Measurements from ENCODE around the gene CSF3. TPM values are rescaled to one million over a fixed set of nuclear protein-coding genes. Genes with fewer than 3 reads are reported as not detected.

Gene CSF3
- total and polyA plus RNA-seq, 2 of the 4 experiments (the other 2 are of a cell fraction) = not detected

DNA sequence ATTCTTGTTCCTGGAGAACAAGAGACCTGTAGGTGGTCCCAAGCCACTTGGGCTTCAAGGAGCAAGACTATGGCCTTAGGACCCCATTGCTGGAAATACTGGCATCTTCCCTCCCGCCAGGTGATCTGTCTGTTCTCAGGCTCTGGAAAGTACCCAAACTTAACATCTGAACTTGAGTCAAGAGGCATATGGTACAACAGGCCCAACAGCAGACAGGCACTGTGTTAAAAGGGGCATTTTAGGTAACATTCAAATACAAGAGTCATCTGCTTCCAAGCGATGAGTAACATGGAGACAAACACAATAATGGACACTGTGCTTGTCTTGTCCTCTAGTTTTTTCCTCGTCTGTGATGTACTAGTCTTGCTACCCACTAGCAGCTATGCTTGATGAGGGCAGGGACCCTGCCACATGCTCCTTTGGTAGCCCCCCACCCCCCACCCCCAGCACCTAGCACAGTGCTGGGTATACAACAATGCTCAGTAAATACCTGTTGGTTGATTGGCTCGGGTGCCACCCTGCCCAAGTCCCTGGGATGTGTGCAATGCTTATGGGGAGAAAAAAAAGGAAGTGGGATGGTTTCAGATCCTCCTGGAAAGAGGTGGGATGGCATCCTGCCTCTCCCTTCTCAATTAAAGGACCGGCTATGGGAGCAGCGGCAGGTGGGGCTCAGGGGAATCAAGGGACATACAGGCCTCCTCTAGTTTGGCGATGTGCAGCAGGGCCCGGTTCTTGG lies 19.4 kb downstream of the CSF3 start:
- Histone ChIP-seq H3K4ac (ENCODE audit: low read depth, low read length) (no peak overlapping the region), H3K27ac (ENCODE audit: insufficient read depth, low read length) (no peak overlapping the region), H2AK9ac (replicated peaks; ENCODE audit: low read depth, low read length, poor library complexity) (no peak overlapping the region), H3K9me3 (ENCODE audit: control insufficient read depth, insufficient read depth, low read length) (no peaks in the 10 kb centered on the region), H2BK20ac (ENCODE audit: low read depth, low read length) (no peak overlapping the region), H2BK120ac (ENCODE audit: low read depth, low read length) (no peak overlapping the region), H3K9ac (ENCODE audit: low read depth, low read length) (no peak overlapping the region), H3K36me3 (ENCODE audit: control insufficient read depth, insufficient read depth, low read length) (peaks cover 43% of the 10 kb centered on the region), H2AFZ (replicated peaks; ENCODE audit: low read length, poor library complexity) (no peak overlapping the region), H3K56ac (ENCODE audit: extremely low read depth, insufficient read depth, low read length) (no peak overlapping the region), H3K23ac (ENCODE audit: low read depth, low read length) (no peak overlapping the region), H2BK15ac (ENCODE audit: low read depth, low read length) (no peak overlapping the region), H3K14ac (replicated peaks; ENCODE audit: low read depth, low read length) (no peak overlapping the region), H3K79me1 (ENCODE audit: low read depth in 1 of 2, low read length in 2 of 2) (peaks cover 4 to 12% of the 10 kb centered on the region in 2 experiments; a peak in 2 of 4 replicates), H4K5ac (ENCODE audit: low read depth, low read length) (no peak overlapping the region), H2AK5ac (ENCODE audit: low read depth, low read length) (no peak overlapping the region), H3K18ac (ENCODE audit: low read depth, low read length) (no peak overlapping the region), H4K91ac (ENCODE audit: insufficient read depth, low read depth, low read length) (no peak overlapping the region), H3K9me1 (ENCODE audit: insufficient read depth, low read length) (no peaks in the 10 kb centered on the region), H3K4me3 (ENCODE audit: insufficient read depth, low read depth, low read length) (no peak overlapping the region), H4K20me1 (ENCODE audit: insufficient read depth, low read length) (no peaks in the 10 kb centered on the region; the same call in 1 of the 2 replicates), H3K4me2 (ENCODE audit: low read depth, low read length) (no peak overlapping the region), H4K8ac (ENCODE audit: low read depth in 2 of 2, low read length in 2 of 2) (no peak overlapping the region), H3K4me1 (ENCODE audit: control insufficient read depth, insufficient read depth, low read length) (peaks cover 1% of the 10 kb centered on the region; the same call in 1 of the 2 replicates), H3K27me3 (ENCODE audit: control insufficient read depth, insufficient read depth, low read length) (no peaks in the 10 kb centered on the region), H2BK5ac (ENCODE audit: low read depth, low read length, poor library complexity, severe bottlenecking) (no peak overlapping the region)
- DNase-seq (no peak), ATAC-seq (ENCODE audit: low read depth) (no peak)
- TF ChIP-seq, protein P1, sequence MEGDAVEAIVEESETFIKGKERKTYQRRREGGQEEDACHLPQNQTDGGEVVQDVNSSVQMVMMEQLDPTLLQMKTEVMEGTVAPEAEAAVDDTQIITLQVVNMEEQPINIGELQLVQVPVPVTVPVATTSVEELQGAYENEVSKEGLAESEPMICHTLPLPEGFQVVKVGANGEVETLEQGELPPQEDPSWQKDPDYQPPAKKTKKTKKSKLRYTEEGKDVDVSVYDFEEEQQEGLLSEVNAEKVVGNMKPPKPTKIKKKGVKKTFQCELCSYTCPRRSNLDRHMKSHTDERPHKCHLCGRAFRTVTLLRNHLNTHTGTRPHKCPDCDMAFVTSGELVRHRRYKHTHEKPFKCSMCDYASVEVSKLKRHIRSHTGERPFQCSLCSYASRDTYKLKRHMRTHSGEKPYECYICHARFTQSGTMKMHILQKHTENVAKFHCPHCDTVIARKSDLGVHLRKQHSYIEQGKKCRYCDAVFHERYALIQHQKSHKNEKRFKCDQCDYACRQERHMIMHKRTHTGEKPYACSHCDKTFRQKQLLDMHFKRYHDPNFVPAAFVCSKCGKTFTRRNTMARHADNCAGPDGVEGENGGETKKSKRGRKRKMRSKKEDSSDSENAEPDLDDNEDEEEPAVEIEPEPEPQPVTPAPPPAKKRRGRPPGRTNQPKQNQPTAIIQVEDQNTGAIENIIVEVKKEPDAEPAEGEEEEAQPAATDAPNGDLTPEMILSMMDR (conservative IDR thresholded peaks at IDR 0.05; ENCODE audit: low read depth, low read length) = no peak
- TF ChIP-seq MAZ (IDR thresholded peaks at IDR 0.05; ENCODE audit: borderline replicate concordance, low read depth, low read length) (no peak), SMC3 (IDR thresholded peaks at IDR 0.05; ENCODE audit: low read depth, low read length) (no peak), CEBPB (IDR thresholded peaks at IDR 0.05; ENCODE audit: low read depth, low read length) (no peak), POLR2A (IDR thresholded peaks at IDR 0.05; ENCODE audit: low read depth, low read length) (no peak), RAD21 (IDR thresholded peaks at IDR 0.05; ENCODE audit: low read length) (no peak), MAFK (IDR thresholded peaks at IDR 0.05; ENCODE audit: low read depth, low read length) (no peak), FOS (IDR thresholded peaks at IDR 0.05; ENCODE audit: low read depth, low read length) (no peak), CHD1 (IDR thresholded peaks at IDR 0.05; ENCODE audit: low read depth, low read length) (no peak), MXI1 (IDR thresholded peaks at IDR 0.05; ENCODE audit: borderline replicate concordance, low read depth, low read length) (no peak), BHLHE40 (IDR thresholded peaks at IDR 0.05; ENCODE audit: low read depth, low read length) (no peak), USF2 (IDR thresholded peaks at IDR 0.05; ENCODE audit: low read depth, low read length) (no peak), RCOR1 (IDR thresholded peaks at IDR 0.05; ENCODE audit: insufficient replicate concordance, low read length) (no peak), RFX5 (IDR thresholded peaks at IDR 0.05; ENCODE audit: low read depth, low read length) (no peak)
- TF ChIP-seq, protein P2, sequence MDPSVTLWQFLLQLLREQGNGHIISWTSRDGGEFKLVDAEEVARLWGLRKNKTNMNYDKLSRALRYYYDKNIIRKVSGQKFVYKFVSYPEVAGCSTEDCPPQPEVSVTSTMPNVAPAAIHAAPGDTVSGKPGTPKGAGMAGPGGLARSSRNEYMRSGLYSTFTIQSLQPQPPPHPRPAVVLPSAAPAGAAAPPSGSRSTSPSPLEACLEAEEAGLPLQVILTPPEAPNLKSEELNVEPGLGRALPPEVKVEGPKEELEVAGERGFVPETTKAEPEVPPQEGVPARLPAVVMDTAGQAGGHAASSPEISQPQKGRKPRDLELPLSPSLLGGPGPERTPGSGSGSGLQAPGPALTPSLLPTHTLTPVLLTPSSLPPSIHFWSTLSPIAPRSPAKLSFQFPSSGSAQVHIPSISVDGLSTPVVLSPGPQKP (IDR thresholded peaks at IDR 0.05; ENCODE audit: borderline replicate concordance, low read depth, low read length) = no peak
- ChIA-PET CTCF (interaction anchor here (0.7 to 1.4 kb wide), 6 partner anchors 17 to 80 kb away, joined by 3 to 6 read pairs (median 4); partner anchors contain the start of gene MED24), POLR2A (ENCODE audit: unreplicated experiment) (no interaction called here)
- intact Hi-C loops (cut with micrococcal nuclease) = no loop called here
- WGBS, 2 experiments (ENCODE audit: extremely low coverage in 2 of 2, insufficient read length in 1 of 2) = 45% methylated on average over 2 of the region's 8 CpGs; no CpG with 5 or more reads in 1 of the 2 experiments
- in situ Hi-C loops (cut with MboI; ENCODE audit: low sequenced_read_pairs) = no loop called here
- dilution Hi-C loops (cut with HindIII; ENCODE audit: low sequenced_read_pairs, unreplicated experiment) = no loop called here
- BruUV-seq (replicated peaks) = no TSS peak
